SKM-1 (cell line): ENCODE results near the gene MEIS2.

ENCODE experiments used
- DNase-seq: peaks from one replicate; lab custom pipeline; 2025; ENCODE audit not compliant: unreplicated experiment; lab: John Stamatoyannopoulos, UW

Gene MEIS2

DNA sequence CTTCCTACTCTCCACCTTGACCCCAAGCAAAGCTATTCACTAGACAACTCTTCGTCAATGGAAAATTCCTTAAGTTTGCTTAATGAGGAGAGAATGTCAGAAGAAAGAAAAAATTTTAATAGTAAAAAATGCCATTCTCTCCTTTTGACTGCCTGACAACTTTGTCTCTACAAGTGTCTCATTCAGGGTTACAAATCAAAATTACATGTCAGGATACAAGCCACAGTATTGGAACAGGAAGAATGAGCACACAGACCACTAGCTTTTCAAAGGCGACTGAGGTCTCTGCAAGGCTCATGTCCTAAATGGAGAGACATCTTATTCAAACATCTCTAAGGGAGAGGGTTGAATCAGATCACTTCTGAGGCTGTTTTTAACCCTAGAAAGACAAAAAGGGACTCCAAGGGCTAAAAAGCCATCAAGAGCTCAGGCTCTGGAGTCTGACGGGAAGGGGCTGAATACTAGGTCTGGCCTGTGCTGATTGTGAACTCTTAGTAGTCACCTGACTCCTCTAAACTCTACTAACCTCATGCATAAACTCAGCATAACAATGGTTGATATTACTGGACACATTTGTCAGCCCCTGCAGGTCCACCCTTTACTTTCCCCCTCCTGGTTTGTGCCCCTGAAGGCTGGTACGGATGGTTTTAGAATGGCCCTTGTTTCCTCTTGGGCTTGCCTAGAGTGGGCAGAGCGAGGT, 12.8 kb upstream of the MEIS2 start:
- DNase-seq = no peak

GRCh38 chr15:37112171-37112570, 11.8 kb upstream of the MEIS2 start:
- no peak for DNase-seq

DNA sequence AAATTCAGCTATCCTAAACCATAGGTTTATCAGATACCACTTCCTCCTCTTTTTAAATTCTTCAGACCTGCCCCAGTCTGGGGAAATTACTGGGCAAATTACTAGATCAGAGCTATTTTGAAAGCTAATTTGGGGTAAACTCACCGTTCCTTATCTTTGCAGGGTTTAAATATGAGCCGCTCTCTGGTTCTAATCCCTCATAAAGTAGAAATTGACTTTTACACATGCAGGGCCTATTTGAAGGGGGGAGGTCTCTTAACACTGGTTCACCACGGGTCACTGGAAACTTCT, 11.0 kb upstream of the MEIS2 start:
- DNase-seq = no peak

DNA sequence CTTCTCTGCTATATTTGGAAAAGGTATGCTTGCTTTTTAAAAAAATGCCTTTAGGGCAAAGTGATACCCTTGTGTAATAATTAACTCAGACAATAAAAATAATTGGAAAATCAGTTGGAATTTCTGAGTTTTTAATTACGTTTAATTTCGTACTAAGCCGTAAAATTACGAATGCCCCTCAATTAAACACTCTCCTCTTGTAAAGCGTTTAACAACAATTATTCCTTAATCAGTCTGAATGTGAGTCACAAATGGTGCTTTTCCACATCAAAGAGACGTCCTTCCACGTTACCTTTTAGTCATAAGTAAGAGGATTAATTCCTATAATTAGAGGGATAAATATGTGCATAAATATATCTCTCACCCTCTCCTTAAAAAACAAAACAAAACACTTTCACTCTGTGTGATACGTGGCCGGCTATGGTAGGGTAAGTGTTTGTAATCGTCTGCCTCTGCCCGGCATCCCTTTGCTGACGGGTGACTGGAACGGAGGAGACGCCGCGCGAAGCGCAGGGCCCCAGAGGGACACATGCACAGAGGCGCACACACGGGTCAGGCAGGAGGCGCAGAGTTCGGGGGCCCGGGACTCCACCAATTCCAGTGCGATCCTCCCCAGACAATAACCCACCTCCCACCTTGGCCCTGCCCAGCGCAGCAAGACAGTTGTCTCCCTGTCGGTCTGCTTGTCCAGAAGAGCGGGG, 9.7 kb upstream of the MEIS2 start:
- no peak for DNase-seq

GRCh38 chr15:37109168-37109871, 9.0 kb upstream of the MEIS2 start:
- DNase-seq = no peak

DNA sequence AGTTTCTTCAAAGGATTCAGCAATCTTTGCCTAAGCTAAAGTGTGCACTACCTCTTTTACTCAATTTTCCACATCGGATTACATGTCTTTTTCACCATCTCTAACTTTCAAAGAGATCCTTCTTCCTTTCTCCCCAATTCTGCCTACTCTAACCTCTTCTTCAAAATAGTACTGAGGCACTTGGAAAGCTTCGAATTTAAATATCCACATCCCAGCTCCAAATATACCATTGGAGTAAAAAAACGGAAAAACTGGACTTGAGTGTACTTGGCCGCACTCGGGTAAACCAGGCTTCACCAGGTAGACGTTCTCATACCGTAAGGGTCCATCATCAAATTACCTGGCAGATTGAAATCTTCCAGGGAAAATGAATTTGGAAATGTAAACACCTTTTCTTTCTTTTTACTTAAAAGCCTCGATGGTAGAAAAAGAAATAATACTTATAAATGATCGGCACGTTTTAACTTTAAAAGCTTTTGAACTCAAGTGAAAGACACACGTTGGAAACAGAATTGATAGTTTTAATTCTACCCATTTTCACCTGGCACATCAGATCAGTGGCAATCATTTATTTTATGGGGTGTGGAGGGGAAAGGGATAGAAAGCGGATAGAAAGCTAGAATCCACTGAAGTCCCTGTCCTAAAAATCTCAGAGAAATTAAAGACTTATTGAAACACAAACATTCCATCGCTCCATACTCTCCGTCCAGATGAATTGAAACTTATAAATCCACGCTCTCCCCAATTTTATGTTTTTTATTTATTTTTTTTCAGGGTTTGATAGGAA, 8.2 kb upstream of the MEIS2 start:
- DNase-seq = no peak

- DNase-seq = no peak
These were observed 7.5 kb upstream of the MEIS2 start for GRCh38 chr15:37107744-37108380.

- no peak for DNase-seq
These were observed 6.9 kb upstream of the MEIS2 start for GRCh38 chr15:37107071-37107743.

DNA sequence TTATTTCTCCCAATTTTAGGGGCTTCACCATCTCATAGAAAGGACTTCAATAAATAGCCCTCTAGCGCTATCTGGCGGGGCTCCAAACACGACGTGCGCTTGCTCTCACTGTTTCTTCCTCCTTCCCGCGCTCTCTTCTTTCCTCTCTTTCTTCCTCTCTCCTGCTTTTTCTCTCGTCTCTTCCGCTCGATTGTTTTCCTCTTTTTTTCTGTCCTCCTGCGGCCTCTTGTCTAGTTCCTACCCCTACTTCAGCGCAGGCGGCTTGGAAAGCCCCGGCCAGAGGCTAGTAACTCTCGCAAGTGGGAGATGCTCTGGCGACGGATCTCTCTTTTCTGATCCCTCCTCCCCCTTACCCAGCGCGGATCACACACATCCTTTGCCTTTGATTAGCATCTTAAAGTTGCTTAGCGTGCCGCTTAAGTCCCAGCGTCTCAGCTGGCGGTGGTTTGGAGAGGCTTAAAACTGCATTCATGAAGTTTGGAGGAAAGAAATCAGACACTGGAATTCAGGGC, 6.2 kb upstream of the MEIS2 start:
- DNase-seq = no peak

DNA sequence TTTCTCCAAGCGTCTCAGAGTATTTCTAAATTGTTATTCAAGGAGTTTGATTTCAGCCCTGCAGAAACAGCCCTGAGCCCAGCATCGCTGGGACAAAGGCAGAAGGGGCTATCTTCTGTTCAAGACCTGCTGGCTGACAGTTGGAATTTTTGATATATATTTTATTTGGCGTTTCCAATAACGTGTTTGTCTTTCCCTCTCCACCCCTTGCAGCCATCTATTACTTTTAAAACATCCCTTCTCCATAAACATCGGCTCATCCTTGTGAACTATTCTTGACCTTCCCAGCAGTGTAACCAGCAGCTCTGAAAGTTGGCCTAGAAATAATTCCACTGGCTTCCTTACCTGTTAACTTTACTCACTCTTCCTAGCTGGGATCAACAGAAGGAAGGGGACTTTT, 5.5 kb upstream of the MEIS2 start:
- no peak for DNase-seq

GRCh38 chr15:37105029-37105428, 4.7 kb upstream of the MEIS2 start:
- DNase-seq = no peak

DNA sequence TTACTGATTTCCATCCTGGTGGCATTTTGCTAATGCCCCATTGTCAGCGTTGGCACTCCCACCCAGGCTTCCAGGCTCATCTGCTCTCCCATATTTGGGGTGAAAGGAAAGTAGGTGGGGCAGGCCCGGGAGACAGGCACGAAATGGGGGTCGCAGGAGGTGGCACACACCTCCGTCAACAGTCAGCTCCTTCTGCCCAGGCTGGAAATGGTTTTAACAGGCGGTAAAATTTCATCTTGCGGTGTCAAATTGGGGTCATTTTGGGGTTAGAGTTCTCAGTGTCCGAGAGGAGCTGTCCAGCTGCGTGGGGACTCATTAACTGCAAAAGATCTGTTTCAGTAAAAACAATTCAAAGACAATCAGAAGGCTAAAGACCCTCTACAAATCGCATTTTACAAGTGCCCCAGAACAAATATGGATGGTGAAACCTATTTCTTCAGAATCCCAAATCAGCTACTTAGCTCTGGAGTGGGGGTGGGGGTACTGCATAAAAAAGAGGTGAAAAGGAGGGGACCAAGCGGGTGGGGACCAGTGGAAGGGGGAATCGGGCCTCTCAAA, 4.2 kb upstream of the MEIS2 start:
- DNase-seq = no peak

- DNase-seq = no peak
These were observed 3.4 kb upstream of the MEIS2 start for GRCh38 chr15:37103475-37104423.

DNA sequence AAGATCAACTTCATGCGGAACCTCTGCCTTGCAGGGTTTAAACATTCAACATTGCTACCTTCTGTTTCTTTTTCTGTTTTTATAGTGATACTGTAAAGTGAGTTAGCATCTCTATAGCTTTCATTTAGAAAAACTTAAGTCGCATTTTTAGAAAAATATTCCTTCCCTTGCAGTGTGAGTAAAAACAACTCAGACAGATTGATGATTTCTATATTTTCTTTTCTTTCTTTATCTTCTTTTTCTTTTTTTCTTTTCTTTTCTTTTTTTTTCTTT, 2.8 kb upstream of the MEIS2 start:
- no peak for DNase-seq

DNA sequence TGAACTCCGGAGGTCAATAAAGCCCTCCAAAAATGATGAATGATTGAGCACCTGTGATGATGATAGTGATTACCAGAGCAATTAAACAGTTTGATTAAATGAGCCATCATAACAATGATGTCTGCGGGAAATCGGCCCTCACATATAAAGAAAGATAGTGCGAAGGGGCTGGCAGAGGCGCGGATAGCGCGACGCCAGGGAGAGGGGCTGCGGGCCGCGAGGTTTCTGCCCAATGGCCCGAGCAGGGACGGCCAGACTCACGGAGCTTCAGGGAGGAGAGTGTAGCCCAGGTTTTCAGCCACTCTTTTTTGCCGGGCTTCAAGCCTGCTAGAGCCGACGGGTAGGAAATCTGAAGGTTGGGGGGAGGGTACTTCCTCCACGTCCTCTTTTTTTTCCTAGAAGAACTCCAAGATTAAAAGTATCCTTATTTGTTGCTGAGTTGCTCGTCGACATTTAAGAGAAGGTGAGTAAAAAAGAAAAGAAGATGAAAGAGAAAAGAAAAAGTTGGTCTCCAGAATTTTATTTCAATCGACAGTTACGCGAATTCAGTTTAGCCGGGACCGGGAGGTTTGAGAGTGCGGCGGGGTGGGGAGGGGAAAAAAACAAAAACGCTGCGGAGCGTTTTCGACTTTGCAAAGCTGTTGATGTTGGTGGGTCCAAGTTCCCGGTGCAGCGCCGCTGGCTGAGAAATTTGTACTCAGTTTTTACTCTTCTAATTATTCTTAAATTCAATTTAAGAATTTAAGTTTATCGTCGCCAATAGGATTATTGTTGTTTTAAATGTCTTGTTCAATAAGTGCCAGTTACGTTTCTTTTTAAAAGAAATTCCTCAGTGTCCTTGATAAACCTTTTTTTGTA, 2.2 kb upstream of the MEIS2 start:
- DNase-seq = no peak

- DNase-seq = no peak
These were observed 1.6 kb upstream of the MEIS2 start for GRCh38 chr15:37101980-37102304.

DNA sequence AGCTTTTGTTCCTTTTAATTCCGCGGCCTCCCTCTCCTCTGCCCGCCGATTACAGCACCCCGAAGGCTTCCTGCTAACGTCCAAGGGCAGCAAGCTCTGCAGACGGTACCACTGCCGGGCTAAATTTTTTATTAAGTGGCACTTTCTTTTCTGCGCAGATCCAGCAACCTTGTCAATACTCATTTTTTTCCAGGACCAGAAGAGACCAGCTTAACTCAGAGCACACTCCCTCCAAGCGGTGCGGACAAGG, 542 bp upstream of the MEIS2 start:
- DNase-seq = peak; percentile 46

DNA sequence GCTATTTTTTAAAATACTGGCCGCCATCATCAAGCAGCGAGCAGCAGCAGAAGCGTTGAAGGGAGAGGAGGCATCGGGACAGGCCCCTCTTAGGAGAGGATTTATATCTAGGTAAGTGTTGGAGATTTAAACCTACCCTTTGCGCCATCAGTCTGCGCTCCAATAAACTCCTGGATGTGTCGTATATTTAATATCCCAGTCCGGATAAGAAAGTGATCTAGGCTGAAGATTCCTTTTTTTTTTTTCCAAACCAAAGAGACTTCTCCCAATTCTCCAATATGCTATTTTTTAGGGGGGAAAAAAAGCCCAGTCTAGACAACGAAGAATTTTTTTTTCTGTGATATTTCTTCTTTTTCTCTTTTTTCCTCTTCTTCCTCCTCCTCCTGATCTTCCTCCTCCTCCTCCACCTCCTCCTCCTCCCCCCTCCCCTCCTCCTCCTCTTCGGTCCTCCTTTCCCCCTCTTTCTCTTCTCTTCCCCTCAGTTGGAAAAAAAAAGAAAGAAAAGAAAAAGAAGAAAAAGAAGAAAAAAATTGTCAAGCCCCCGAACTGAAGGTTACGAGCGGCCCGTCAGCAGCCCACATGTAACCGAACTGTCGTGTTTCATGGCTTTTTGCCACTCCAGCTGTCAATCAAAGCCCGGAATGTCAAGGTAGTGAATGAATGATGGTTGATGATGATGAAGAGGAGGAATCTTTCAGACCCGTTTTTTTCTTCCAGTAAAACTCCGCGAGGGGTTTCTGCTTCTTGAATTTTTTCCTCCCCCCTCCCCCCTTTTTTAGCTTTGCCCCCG, 835 bp downstream of the MEIS2 start:
- DNase-seq = no peak
